NK-92 (cell line): ENCODE results near the gene VWC2.

Experiments
- DNase-seq: peaks from one replicate; lab custom pipeline; 2025; ENCODE audit not compliant: unreplicated experiment; lab: John Stamatoyannopoulos, UW

The VWC2 gene

DNA sequence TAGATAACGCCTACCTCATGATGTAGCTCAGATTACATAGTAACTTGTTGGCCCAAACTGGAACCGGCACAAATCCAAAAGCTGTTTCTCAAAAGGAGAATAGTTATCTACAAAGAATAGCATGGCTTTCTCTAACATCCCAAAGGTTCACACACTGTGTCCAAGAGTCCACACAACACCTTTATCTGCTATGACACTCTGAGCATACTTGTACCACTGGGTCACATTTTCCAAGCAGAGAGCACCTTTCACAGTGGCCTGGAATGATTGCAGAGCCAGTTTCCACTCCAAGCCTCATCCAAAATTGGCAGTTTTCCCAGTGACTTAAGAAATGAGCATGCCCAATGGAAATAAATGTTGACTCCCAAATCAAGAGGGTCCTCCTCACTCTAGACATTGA, 155.3 kb downstream of the VWC2 start:
- DNase-seq: no peak

DNA sequence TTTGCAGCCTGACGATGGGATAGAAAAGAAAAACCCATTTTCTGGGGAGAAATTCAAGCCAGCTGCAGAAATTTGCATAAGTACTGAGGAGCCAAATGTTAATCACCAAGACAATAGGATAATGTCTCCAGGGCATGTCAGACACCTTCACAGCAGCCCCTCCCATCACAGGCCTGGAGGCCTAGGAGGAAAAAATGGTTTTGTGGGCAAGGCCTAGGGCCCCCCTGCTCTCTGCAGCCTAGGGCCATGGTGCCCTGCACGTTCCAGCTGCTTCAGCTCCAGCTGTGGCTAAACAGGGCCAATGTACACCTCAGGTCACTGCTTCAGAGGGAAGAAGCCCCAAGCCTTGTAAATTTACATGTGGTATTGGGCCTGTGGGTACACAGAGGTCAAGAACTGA, 158.2 kb downstream of the VWC2 start:
- no peak for DNase-seq

DNA sequence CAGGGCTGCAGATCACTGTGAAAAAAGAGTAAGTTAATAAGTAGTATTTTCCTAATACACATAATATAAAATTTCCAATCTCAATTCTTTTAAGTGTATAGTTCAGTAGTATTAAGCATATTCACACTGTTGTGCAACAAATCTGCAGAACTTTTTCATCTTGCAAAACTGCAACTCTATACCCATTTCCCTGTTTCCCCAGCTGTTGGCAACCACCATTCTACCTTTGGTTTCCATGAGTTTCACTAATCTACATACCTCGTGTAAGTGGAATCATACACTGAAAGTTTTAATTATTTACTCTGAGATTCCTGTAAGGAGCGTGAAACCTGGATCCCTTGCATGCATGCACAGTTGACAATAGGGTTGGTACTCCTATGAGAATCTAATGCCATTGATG, 164.2 kb downstream of the VWC2 start:
- no peak for DNase-seq
